ENCODE data around the gene ATG9B. TPM values are rescaled to one million over a fixed set of nuclear protein-coding genes. Genes with fewer than 3 reads are reported as not detected.

Gene ATG9B
- total and polyA plus RNA-seq, 2 donors from 2014 or later: 0.19 TPM

DNA sequence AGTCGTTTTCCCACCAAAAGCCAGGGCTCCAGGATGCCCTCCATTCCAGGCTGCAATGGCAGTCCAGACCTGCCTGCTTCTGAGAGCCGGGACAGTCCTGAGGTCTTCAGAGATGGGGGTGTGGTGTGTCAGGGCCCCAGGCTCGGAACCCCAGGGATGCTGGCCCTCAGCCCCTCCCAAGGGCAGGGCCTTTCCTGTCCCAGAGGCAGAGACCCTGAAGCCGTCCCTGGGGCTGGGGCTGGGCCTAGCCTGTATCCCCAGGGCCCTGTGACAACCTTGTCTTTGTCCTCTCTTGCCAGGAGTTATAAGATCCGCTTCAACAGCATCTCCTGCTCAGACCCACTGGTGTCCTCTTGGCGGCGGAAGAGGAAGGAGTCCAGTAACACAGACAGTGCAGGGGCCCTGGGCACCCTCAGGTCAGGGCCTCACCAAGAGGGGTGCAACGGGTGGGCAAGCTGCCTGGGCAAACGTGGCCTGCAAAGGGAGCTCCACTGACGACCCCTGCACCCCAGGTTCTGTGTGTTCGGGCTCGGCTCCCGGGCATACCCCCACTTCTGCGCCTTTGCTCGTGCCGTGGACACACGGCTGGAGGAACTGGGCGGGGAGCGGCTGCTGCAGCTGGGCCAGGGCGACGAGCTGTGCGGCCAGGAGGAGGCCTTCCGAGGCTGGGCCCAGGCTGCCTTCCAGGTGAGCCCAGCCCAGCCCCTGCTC is 17.5 kb downstream of the ATG9B start:
- peak in 1 of 5 donors; percentile 72 for DNase-seq
- H3K27ac ChIP-seq (ENCODE audit: low read depth in 2 of 2, low read length in 2 of 2): peak overlapping the region in 1 of 2 donors; percentile 9
- no peak overlapping the region for H3K4me3 ChIP-seq (ENCODE audit: low read length in 3 of 3)
- H3K9ac ChIP-seq (ENCODE audit: low read length in 3 of 3): no peak overlapping the region
- FAIRE-seq: no peak
- peaks cover 0 to 7% (median 0%) of the 10 kb centered on the region in 3 donors for H3K4me1 ChIP-seq (ENCODE audit: control insufficient read depth in 2 of 3, insufficient read depth in 2 of 3, low read depth in 1 of 3, low read length in 3 of 3)
- TF ChIP-seq, protein P1, sequence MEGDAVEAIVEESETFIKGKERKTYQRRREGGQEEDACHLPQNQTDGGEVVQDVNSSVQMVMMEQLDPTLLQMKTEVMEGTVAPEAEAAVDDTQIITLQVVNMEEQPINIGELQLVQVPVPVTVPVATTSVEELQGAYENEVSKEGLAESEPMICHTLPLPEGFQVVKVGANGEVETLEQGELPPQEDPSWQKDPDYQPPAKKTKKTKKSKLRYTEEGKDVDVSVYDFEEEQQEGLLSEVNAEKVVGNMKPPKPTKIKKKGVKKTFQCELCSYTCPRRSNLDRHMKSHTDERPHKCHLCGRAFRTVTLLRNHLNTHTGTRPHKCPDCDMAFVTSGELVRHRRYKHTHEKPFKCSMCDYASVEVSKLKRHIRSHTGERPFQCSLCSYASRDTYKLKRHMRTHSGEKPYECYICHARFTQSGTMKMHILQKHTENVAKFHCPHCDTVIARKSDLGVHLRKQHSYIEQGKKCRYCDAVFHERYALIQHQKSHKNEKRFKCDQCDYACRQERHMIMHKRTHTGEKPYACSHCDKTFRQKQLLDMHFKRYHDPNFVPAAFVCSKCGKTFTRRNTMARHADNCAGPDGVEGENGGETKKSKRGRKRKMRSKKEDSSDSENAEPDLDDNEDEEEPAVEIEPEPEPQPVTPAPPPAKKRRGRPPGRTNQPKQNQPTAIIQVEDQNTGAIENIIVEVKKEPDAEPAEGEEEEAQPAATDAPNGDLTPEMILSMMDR (IDR thresholded peaks at IDR 0.05; ENCODE audit: borderline replicate concordance, extremely low read depth, insufficient read depth): no peak
- H3K27me3 ChIP-seq (ENCODE audit: control insufficient read depth, insufficient read depth, low read length): no peaks in the 10 kb centered on the region
- H3K9me3 ChIP-seq (ENCODE audit: control insufficient read depth in 2 of 3, insufficient read depth in 1 of 3, low read length in 3 of 3): no peaks in the 10 kb centered on the region
- intact Hi-C loops (cut with DNase I): no loop called here
- no peaks in the 10 kb centered on the region for H3K36me3 ChIP-seq (ENCODE audit: control insufficient read depth in 2 of 3, insufficient read depth in 3 of 3, low read length in 3 of 3)

DNA sequence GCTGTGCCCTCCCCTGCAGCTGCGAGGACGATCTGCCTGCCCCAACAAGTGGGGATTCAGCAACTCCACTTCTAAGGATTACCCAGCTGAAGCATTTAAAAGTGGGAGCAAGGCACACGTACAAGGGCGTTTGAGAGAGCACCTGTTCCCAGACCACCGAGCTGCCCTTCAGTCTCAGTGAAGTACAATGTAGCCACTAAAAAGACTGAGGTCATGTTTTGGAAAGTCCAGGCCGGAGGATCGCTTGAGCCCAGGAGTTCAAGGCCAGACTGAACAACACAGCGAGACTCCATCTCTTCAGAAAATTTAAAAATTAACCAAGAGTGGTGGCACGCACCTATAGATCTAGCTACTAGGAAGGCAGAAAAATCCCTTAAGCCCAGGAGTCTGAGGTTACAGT is 18.7 kb downstream of the ATG9B start:
- no peak overlapping the region for H3K4me3 ChIP-seq (ENCODE audit: low read length in 3 of 3)
- intact Hi-C loops (cut with DNase I): no loop called here
- no peak for DNase-seq
- no peaks in the 10 kb centered on the region for H3K9me3 ChIP-seq (ENCODE audit: control insufficient read depth in 2 of 3, insufficient read depth in 1 of 3, low read length in 3 of 3)
- no peak for FAIRE-seq
- H3K27me3 ChIP-seq (ENCODE audit: control insufficient read depth, insufficient read depth, low read length): no peaks in the 10 kb centered on the region
- no peak overlapping the region for H3K27ac ChIP-seq (ENCODE audit: low read depth in 2 of 2, low read length in 2 of 2)
- H3K4me1 ChIP-seq (ENCODE audit: control insufficient read depth in 2 of 3, insufficient read depth in 2 of 3, low read depth in 1 of 3, low read length in 3 of 3): peaks cover 0 to 7% (median 0%) of the 10 kb centered on the region in 3 donors
- no peak overlapping the region for H3K9ac ChIP-seq (ENCODE audit: low read length in 3 of 3)
- H3K36me3 ChIP-seq (ENCODE audit: control insufficient read depth in 2 of 3, insufficient read depth in 3 of 3, low read length in 3 of 3): no peaks in the 10 kb centered on the region
- TF ChIP-seq, protein P1 (IDR thresholded peaks at IDR 0.05; ENCODE audit: borderline replicate concordance, extremely low read depth, insufficient read depth): no peak

DNA sequence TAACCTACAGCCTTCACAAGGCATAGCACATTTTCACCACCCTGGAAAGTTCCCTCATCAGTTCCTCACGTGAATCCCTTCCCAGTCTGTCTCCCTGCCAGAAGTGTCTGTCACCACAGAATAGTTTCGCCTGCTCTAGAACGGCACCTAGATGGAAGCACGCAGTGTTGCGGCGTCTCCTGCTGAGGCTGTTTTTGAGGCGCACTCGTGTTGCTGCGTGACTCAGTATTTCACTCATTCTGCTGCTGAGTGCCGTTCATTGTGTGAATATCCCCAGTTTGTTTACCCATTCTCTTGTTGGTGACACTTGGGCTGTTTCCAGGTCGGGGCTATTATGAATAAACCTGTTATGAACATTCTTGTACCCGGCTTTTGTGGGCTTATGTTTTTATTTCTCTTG is 20.7 kb downstream of the ATG9B start:
- peaks cover 0 to 5% (median 0%) of the 10 kb centered on the region in 3 donors for H3K4me1 ChIP-seq (ENCODE audit: control insufficient read depth in 2 of 3, insufficient read depth in 2 of 3, low read depth in 1 of 3, low read length in 3 of 3)
- TF ChIP-seq, protein P1 (IDR thresholded peaks at IDR 0.05; ENCODE audit: borderline replicate concordance, extremely low read depth, insufficient read depth): no peak
- no peaks in the 10 kb centered on the region for H3K36me3 ChIP-seq (ENCODE audit: control insufficient read depth in 2 of 3, insufficient read depth in 3 of 3, low read length in 3 of 3)
- intact Hi-C loops (cut with DNase I): no loop called here
- FAIRE-seq: no peak
- no peaks in the 10 kb centered on the region for H3K9me3 ChIP-seq (ENCODE audit: control insufficient read depth in 2 of 3, insufficient read depth in 1 of 3, low read length in 3 of 3)
- H3K27me3 ChIP-seq (ENCODE audit: control insufficient read depth, insufficient read depth, low read length): no peaks in the 10 kb centered on the region
- no peak overlapping the region for H3K4me3 ChIP-seq (ENCODE audit: low read length in 3 of 3)
- H3K27ac ChIP-seq (ENCODE audit: low read depth in 2 of 2, low read length in 2 of 2): no peak overlapping the region
- no peak for DNase-seq
- H3K9ac ChIP-seq (ENCODE audit: low read length in 3 of 3): no peak overlapping the region
